ENCODE results near the gene PPP1R3C.

The PPP1R3C gene

DNA sequence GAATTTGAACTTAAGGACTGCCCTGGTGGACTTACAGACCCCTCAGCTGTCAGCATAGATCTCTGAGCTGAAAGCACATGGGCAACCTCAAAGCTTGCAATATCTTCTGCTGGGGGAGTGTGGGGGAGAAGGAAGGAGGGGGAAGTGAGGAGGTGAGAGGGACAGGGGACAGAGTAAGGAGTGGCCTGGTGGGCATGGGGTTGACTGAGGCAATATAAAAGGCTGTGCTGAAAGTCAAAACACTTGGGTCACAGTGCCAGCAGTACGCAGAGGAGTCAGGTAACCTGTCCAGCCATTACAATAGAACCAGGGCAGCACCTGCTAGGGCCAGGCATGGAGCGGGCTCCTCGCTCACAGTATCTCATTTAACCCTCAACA, 43.2 kb downstream of the PPP1R3C start:
- DNase-seq (ENCODE audit: low read depth): no peak
- no peak overlapping the region for H3K4me3 ChIP-seq (ENCODE audit: low read depth, low read length)
- TF ChIP-seq, protein P1, sequence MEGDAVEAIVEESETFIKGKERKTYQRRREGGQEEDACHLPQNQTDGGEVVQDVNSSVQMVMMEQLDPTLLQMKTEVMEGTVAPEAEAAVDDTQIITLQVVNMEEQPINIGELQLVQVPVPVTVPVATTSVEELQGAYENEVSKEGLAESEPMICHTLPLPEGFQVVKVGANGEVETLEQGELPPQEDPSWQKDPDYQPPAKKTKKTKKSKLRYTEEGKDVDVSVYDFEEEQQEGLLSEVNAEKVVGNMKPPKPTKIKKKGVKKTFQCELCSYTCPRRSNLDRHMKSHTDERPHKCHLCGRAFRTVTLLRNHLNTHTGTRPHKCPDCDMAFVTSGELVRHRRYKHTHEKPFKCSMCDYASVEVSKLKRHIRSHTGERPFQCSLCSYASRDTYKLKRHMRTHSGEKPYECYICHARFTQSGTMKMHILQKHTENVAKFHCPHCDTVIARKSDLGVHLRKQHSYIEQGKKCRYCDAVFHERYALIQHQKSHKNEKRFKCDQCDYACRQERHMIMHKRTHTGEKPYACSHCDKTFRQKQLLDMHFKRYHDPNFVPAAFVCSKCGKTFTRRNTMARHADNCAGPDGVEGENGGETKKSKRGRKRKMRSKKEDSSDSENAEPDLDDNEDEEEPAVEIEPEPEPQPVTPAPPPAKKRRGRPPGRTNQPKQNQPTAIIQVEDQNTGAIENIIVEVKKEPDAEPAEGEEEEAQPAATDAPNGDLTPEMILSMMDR (IDR thresholded peaks at IDR 0.05; ENCODE audit: low read depth, low read length, missing control alignments): no peak

GRCh38 chr10:91589015-91589657, 43.7 kb downstream of the PPP1R3C start:
- DNase-seq (ENCODE audit: low read depth): no peak
- TF ChIP-seq, protein P1 (IDR thresholded peaks at IDR 0.05; ENCODE audit: low read depth, low read length, missing control alignments): no peak
- H3K4me3 ChIP-seq (ENCODE audit: low read depth, low read length): no peak overlapping the region

DNA sequence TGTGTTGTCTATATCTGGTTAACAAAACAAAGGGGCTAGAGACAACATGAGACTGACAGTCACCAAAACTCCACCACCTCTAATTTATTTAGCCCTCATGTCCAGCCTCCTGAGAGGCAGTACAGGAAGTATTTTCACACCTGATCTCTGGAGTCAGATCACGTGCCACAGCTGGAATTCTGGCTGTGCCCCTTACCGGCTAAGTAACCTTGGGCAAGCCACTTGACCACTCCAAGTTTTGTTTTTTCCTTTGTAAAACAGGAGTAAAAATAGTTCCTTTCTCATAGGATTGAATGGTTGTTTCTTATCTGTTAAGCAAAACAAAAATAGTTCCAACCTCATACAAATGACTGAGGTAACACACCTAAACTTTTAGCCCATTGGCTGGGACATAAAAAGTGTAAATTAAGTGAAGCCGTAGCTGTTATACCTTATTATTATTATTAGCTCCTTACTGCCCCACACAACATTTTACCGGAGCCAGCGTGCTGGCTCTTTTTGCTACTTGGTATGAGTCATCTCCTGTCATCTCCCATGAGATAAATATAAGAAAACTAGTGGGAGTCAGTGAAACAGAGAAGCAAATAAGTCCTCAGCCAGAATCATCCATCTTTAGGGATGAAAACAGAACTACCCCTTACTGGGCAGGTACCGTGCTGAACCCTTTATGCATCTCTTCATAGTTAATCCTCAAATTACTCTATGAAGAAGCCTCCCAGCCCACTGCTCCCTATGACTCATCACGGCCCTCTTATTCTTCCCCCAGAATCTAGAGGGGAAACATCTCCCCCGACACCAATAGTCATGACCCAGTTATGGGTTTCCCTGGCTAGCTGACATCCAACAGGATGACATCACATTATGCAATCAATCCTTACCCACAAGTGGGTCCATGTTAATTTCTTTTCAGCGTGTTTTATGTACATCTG, 44.9 kb downstream of the PPP1R3C start:
- TF ChIP-seq, protein P1 (IDR thresholded peaks at IDR 0.05; ENCODE audit: low read depth, low read length, missing control alignments): no peak
- no peak for DNase-seq (ENCODE audit: low read depth)
- no peak overlapping the region for H3K4me3 ChIP-seq (ENCODE audit: low read depth, low read length)

- DNase-seq (ENCODE audit: low read depth): no peak
- no peak overlapping the region for H3K4me3 ChIP-seq (ENCODE audit: low read depth, low read length)
- TF ChIP-seq, protein P1 (IDR thresholded peaks at IDR 0.05; ENCODE audit: low read depth, low read length, missing control alignments): no peak
Measured at GRCh38 chr10:91582153-91582554, 50.7 kb downstream of the PPP1R3C start.

DNA sequence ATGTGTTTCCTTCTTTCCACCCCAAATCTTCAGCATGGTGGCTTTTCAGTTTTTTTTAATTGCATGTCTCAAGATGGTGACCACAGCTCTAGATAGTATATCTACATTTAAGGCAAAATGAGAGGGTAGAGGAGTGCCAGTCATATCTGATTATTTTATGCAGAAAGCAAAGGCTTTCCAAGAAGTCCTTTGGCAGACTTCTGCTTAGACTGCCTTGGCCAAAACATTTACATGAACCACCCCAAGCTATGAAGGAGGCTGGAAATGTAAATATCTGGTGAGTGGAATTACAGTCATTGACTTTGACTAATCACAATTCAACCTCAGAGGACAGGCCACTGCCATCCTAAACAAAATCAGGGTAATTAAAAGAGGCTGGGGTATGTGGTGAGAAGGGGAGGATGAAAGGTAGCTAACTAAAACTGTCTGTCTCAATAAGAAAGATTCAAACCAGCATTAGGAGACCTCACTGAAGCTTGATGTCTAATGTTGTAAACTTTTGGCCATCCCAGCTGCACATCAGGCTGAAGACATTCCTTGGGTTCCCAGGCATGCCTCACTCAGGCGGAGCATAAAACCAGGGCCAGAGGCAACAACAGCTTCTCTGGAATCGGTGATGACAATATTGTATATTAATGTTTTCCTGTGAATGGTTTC, 53.4 kb downstream of the PPP1R3C start:
- TF ChIP-seq, protein P1 (IDR thresholded peaks at IDR 0.05; ENCODE audit: low read depth, low read length, missing control alignments): no peak
- H3K4me3 ChIP-seq (ENCODE audit: low read depth, low read length): no peak overlapping the region
- no peak for DNase-seq (ENCODE audit: low read depth)
